Panc1 (cell line): ENCODE results near the gene COL23A1. TPM values are rescaled to one million over a fixed set of nuclear protein-coding genes. Genes with fewer than 3 reads are reported as not detected.

Source experiments
- ATAC-seq: fragments of 200-7000 bp; cut with Tn5 transposase; 2 replicates; pipeline ENCODE4 v1.9.1; 2020; ENCODE audit warnings: mild to moderate bottlenecking, moderate library complexity
- BruUV-seq: library from RNA; stranded (reverse); fragments of 400-500 nt; replicated peaks from 2 replicates; lab custom pipeline; 2021; lab: Mats Ljungman, UMichigan
- CTCF ChIA-PET: fragments of 300-600 bp; sonication (Branson Sonifier 250); formaldehyde crosslinking; loops from one replicate; lab custom pipeline; 2022; ENCODE audit warnings: antibody characterized with exemption; lab: Charles Lee
- POLR2A ChIA-PET: fragments of 300-600 bp; sonication (Branson Sonifier 250); formaldehyde crosslinking; loops from one replicate; lab custom pipeline; 2022; ENCODE audit warnings: antibody characterized with exemption; lab: Charles Lee
- DNase-seq: peaks from one replicate; pipeline ENCODE4 v3.0.0-alpha.2; 2010; ENCODE audit warnings: low read depth, low spot score
- H3K27ac ChIP-seq: 2 replicates; pipeline ENCODE4 v1.5.1; 2011; ENCODE audit warnings: mild to moderate bottlenecking, low read length, inconsistent platforms
- H3K27me3 ChIP-seq: fragments of 200-500 bp; sonication (Bioruptor generic); 2 replicates; pipeline ENCODE4 v1.6.0; 2014; ENCODE audit warnings: low read length, inconsistent platforms; ENCODE audit not compliant: control insufficient read depth, insufficient read depth
- H3K36me3 ChIP-seq: fragments of 200-500 bp; sonication (Bioruptor generic); 2 replicates; pipeline ENCODE4 v1.5.1; 2014; ENCODE audit warnings: inconsistent platforms, mild to moderate bottlenecking, low read length, moderate library complexity; ENCODE audit not compliant: control insufficient read depth, insufficient read depth
- H3K4me1 ChIP-seq: 2 replicates; pipeline ENCODE4 v1.5.1; 2011; ENCODE audit warnings: inconsistent platforms, mild to moderate bottlenecking, low read length, moderate library complexity; ENCODE audit not compliant: control insufficient read depth, insufficient read depth
- H3K4me3 ChIP-seq, 2 experiments: 2 replicates each; pipeline ENCODE4 v1.5.1; 2011 to 2012; ENCODE audit warnings: low read depth in 2 of 2, low read length in 2 of 2, mild to moderate bottlenecking in 2 of 2, inconsistent platforms in 1 of 2, moderate library complexity in 1 of 2
- H3K9me3 ChIP-seq: fragments of 200-500 bp; sonication (Bioruptor generic); 2 replicates; pipeline ENCODE4 v1.5.1; 2014; ENCODE audit warnings: low read depth, mild to moderate bottlenecking, inconsistent platforms, low read length, moderate library complexity; ENCODE audit not compliant: control insufficient read depth, insufficient read depth
- CTCF ChIP-seq: fragments of 450-650 bp; IDR thresholded peaks from 2 replicates; pipeline ENCODE4 v1.5.1; 2017; ENCODE audit warnings: mild to moderate bottlenecking
- POLR2AphosphoS5 ChIP-seq: IDR thresholded peaks from 2 replicates; pipeline ENCODE4 v1.6.1; 2012; ENCODE audit warnings: mild to moderate bottlenecking, low read depth, low read length, moderate library complexity
- REST ChIP-seq, 2 experiments: IDR thresholded peaks; 2 replicates each; pipeline ENCODE4 v1.6.1; 2011 to 2012; ENCODE audit warnings: low read depth in 2 of 2, control low read depth in 1 of 2, low read length in 1 of 2, mild to moderate bottlenecking in 1 of 2, moderate library complexity in 1 of 2; ENCODE audit not compliant: insufficient read depth in 1 of 2
- SIN3A ChIP-seq: IDR thresholded peaks from 2 replicates; pipeline ENCODE4 v1.6.1; 2012; ENCODE audit warnings: low read depth, mild to moderate bottlenecking, low read length, moderate library complexity, borderline replicate concordance; ENCODE audit not compliant: insufficient read depth
- TCF7L2 ChIP-seq: IDR thresholded peaks from 2 replicates; pipeline ENCODE4 v1.6.1; 2011; ENCODE audit warnings: mild to moderate bottlenecking, low read depth, low read length, inconsistent platforms
- in situ Hi-C: cut with HindIII; loops from 2 replicates; pipeline ENCODE4 v1.10.0; 2016; ENCODE audit warnings: low sequenced_read_pairs, low pct_unique_long_range_greater_than_20kb
- intact Hi-C: fragments of 100-400 bp; cut with micrococcal nuclease; formaldehyde crosslinking; loops from one replicate; pipeline ENCODE4 v1.10.0; 2022; ENCODE audit not compliant: unreplicated experiment
- total RNA-seq: library from RNA; stranded (reverse); gene quantifications from one replicate; pipeline ENCODE4 v1.2.1, GENCODE V29; 2021; ENCODE audit not compliant: unreplicated experiment

Gene COL23A1
- total RNA-seq, 1 experiment from 2014 or later, result 0.05 TPM

DNA sequence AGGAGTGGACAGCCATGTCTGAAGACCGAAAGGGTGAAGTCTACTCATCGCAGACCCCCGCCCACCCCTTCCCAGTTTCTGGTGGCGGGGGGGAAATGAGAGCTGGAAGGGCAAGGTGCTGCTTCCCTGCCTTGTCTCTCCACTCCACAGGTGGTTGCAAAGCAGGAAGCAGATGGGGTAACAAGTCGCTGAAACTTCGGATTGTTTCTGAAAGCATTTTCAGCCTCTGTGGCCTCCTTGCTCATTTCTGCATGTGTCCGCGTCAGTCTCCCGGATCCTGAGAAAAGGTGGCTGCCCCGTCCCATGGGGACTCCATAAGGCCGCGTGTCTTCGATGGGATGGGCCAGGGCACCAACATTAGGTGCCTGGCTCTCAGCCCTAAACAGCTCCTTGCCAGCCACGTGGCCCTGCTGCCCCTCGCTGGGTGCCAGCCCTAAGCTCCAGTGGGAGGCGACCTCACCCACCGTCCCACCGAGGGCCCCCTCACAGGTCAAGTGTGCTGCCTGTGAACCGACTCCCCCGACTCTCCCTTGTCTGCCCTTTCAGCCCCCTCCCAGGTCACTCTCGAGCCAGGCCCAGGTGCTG lies 358.6 kb downstream of the COL23A1 start:
- in situ Hi-C loops (no loop called here), intact Hi-C loops (no loop called here)
- H3K4me1 ChIP-seq, result peaks cover 21% of the 10 kb centered on the region
- CTCF ChIA-PET, result interaction anchor here (0.7 kb wide), 1 partner anchor 253 kb away, joined by 4 read pairs; no protein-coding TSS in a partner anchor
- H3K27ac ChIP-seq, result peak overlapping the region; percentile 89
- DNase-seq (no peak), ATAC-seq (no peak; the same call in 1 of the 2 replicates)
- peaks cover 2% of the 10 kb centered on the region; the same call in 1 of the 2 replicates for H3K36me3 ChIP-seq
- no TSS peak for BruUV-seq
- H3K27me3 ChIP-seq, result no peaks in the 10 kb centered on the region
- H3K4me3 ChIP-seq, result peak overlapping the region; percentile 78 to 86
- TF ChIP-seq REST (IDR thresholded peaks at IDR 0.05; ENCODE audit: insufficient read depth in 1 of 2, low read depth in 2 of 2, low read length in 1 of 2), result no peak
- TF ChIP-seq SIN3A, result no peak
- no peak for TF ChIP-seq CTCF
- no peak for TF ChIP-seq POLR2AphosphoS5
- no peak for TF ChIP-seq TCF7L2
- no peaks in the 10 kb centered on the region for H3K9me3 ChIP-seq
- POLR2A ChIA-PET, result interaction anchor here (1.2 kb wide), 1 partner anchor 16 kb away, joined by 3 read pairs; no protein-coding TSS in a partner anchor

- ChIA-PET CTCF (interaction anchor here (0.7 kb wide), 1 partner anchor 19 kb away, joined by 6 read pairs; no protein-coding TSS in a partner anchor), POLR2A (interaction anchor here (0.7 to 1.2 kb wide), 2 partner anchors 15 to 20 kb away, joined by 3 to 9 read pairs; no protein-coding TSS in a partner anchor)
- peak overlapping the region; percentile 89 for H3K27ac ChIP-seq
- intact Hi-C loops (no loop called here), in situ Hi-C loops (no loop called here)
- no peaks in the 10 kb centered on the region for H3K9me3 ChIP-seq
- no peak for DNase-seq
- peaks cover 21% of the 10 kb centered on the region for H3K4me1 ChIP-seq
- peak overlapping the region; percentile 78 to 86 for H3K4me3 ChIP-seq
- H3K27me3 ChIP-seq, result no peaks in the 10 kb centered on the region
- peaks cover 2% of the 10 kb centered on the region; the same call in 1 of the 2 replicates for H3K36me3 ChIP-seq
- TSS peak; percentile 56 for BruUV-seq
- TF ChIP-seq CTCF, result no peak
- no peak for TF ChIP-seq REST (IDR thresholded peaks at IDR 0.05; ENCODE audit: insufficient read depth in 1 of 2, low read depth in 2 of 2, low read length in 1 of 2)
- no peak for TF ChIP-seq POLR2AphosphoS5
- no peak for TF ChIP-seq TCF7L2
- no peak for TF ChIP-seq SIN3A
- no peak for ATAC-seq
Measured at GRCh38 chr5:178230879-178231538, 359.2 kb downstream of the COL23A1 start.
